OCI-LY7 (cell line): ENCODE results near the gene VEGFC. TPM values are rescaled to one million over a fixed set of nuclear protein-coding genes. Genes with fewer than 3 reads are reported as not detected.

Source experiments
- BruUV-seq: library from RNA; stranded (reverse); fragments of 400-500 nt; replicated peaks from 2 replicates; lab custom pipeline; 2021; lab: Mats Ljungman, UMichigan
- CTCF ChIA-PET: fragments of 300-600 bp; sonication (Branson Sonifier 250); formaldehyde crosslinking; loops from one replicate; lab custom pipeline; 2022; ENCODE audit warnings: antibody characterized with exemption; ENCODE audit not compliant: unreplicated experiment; lab: Charles Lee
- POLR2A ChIA-PET: fragments of 300-600 bp; sonication (Branson Sonifier 250); formaldehyde crosslinking; loops from one replicate; lab custom pipeline; 2022; ENCODE audit warnings: antibody characterized with exemption; lab: Charles Lee
- DNase-seq: peaks from one replicate; pipeline ENCODE4 v3.0.0-alpha.2; 2015; ENCODE audit warnings: low spot score
- H2AFZ ChIP-seq: fragments of 200-600 bp; sonication (generic), shearing (Covaris generic); 2 replicates; pipeline ENCODE4 v1.6.1; 2014; ENCODE audit warnings: mild to moderate bottlenecking, antibody characterized with exemption, low read length, moderate library complexity
- H3K27ac ChIP-seq: fragments of 200-600 bp; sonication (generic); 2 replicates; pipeline ENCODE4 v1.5.1; 2014; ENCODE audit warnings: mixed run types, low read depth, mild to moderate bottlenecking, moderate library complexity, low read length, inconsistent platforms; ENCODE audit not compliant: poor library complexity, severe bottlenecking
- H3K36me3 ChIP-seq: fragments of 200-600 bp; sonication (generic); 2 replicates; pipeline ENCODE4 v1.6.1; 2014; ENCODE audit warnings: mild to moderate bottlenecking, antibody characterized with exemption, low read length, moderate library complexity, mixed read lengths; ENCODE audit not compliant: insufficient read depth
- H3K4me1 ChIP-seq: fragments of 200-600 bp; sonication (generic); 2 replicates; pipeline ENCODE4 v1.5.1; 2014; ENCODE audit warnings: mild to moderate bottlenecking, low read length; ENCODE audit not compliant: insufficient read depth, poor library complexity, severe bottlenecking
- H3K4me2 ChIP-seq: fragments of 200-600 bp; sonication (generic); 2 replicates; pipeline ENCODE4 v1.6.1; 2014; ENCODE audit warnings: mild to moderate bottlenecking, low read length
- H3K4me3 ChIP-seq: fragments of 200-600 bp; sonication (generic); 2 replicates; pipeline ENCODE4 v1.5.1; 2014; ENCODE audit warnings: mild to moderate bottlenecking, low read depth, low read length; ENCODE audit not compliant: poor library complexity, severe bottlenecking
- H3K79me2 ChIP-seq: fragments of 200-600 bp; sonication (generic); 2 replicates; pipeline ENCODE4 v1.6.1; 2016; ENCODE audit warnings: low read depth, mild to moderate bottlenecking, low read length, moderate library complexity, mixed read lengths; ENCODE audit not compliant: insufficient read depth
- H3K9me2 ChIP-seq: fragments of 200-600 bp; sonication (generic); 2 replicates; pipeline ENCODE4 v1.6.1; 2016; ENCODE audit warnings: mild to moderate bottlenecking, low read length, mixed read lengths; ENCODE audit not compliant: insufficient read depth
- H3K9me3 ChIP-seq: fragments of 200-600 bp; sonication (generic); 2 replicates; pipeline ENCODE4 v1.6.1; 2014; ENCODE audit warnings: mild to moderate bottlenecking, mixed run types, low read length, mixed read lengths
- H4K20me1 ChIP-seq: fragments of 200-600 bp; sonication (generic); 2 replicates; pipeline ENCODE4 v1.6.1; 2014; ENCODE audit warnings: mild to moderate bottlenecking, antibody characterized with exemption, low read length, moderate library complexity, mixed read lengths; ENCODE audit not compliant: insufficient read depth
- CTCF ChIP-seq: fragments of 200-600 bp; sonication (generic); conservative IDR thresholded peaks from 2 replicates; pipeline ENCODE4 v1.5.1; 2014; ENCODE audit warnings: mild to moderate bottlenecking, antibody characterized with exemption, low read length, moderate library complexity, mixed read lengths
- EZH2phosphoT487 ChIP-seq: fragments of 200-600 bp; sonication (generic); IDR thresholded peaks from 2 replicates; pipeline ENCODE4 v1.6.1; 2018; ENCODE audit warnings: low read depth, borderline replicate concordance, mild to moderate bottlenecking, mixed run types, antibody characterized with exemption, low read length, moderate library complexity, mixed read lengths
- intact Hi-C: fragments of 100-400 bp; cut with micrococcal nuclease; formaldehyde crosslinking; loops from one replicate; pipeline ENCODE4 v1.10.0; 2022; ENCODE audit not compliant: unreplicated experiment
- total RNA-seq, 2 experiments: library from RNA; depleted of rRNA in 1 of 2; stranded (reverse); fragments of >200 nt in 1 of 2; shearing (Covaris generic) in 1 of 2; gene quantifications; 2 replicates each; pipeline ENCODE4 v1.2.3, GENCODE V29; 2014 to 2022

The VEGFC gene
- total RNA-seq, 2 experiments from 2014 or later = not detected

GRCh38 chr4:176745902-176746301 is 46.8 kb downstream of the VEGFC start:
- H2AFZ ChIP-seq = no peak overlapping the region
- H4K20me1 ChIP-seq = no peaks in the 10 kb centered on the region
- no peaks in the 10 kb centered on the region for H3K9me2 ChIP-seq
- intact Hi-C loops = no loop called here
- no peaks in the 10 kb centered on the region for H3K79me2 ChIP-seq
- no peaks in the 10 kb centered on the region for H3K4me1 ChIP-seq
- TF ChIP-seq CTCF (no peak), EZH2phosphoT487 (no peak)
- no peak overlapping the region for H3K4me3 ChIP-seq
- H3K36me3 ChIP-seq = no peaks in the 10 kb centered on the region
- DNase-seq = no peak
- ChIA-PET CTCF (no interaction called here), POLR2A (no interaction called here)
- H3K4me2 ChIP-seq = no peak overlapping the region
- no TSS peak for BruUV-seq
- no peaks in the 10 kb centered on the region for H3K9me3 ChIP-seq
- no peak overlapping the region for H3K27ac ChIP-seq

GRCh38 chr4:176744091-176744490 is 48.6 kb downstream of the VEGFC start:
- CTCF ChIA-PET = no interaction called here
- POLR2A ChIA-PET = interaction anchor here (1.6 kb wide), 1 partner anchor 14 kb away, joined by 6 read pairs; no protein-coding TSS in a partner anchor
- H2AFZ ChIP-seq = no peak overlapping the region
- H4K20me1 ChIP-seq = no peaks in the 10 kb centered on the region
- no peaks in the 10 kb centered on the region for H3K79me2 ChIP-seq
- DNase-seq = no peak
- intact Hi-C loops = no loop called here
- no peak overlapping the region for H3K4me2 ChIP-seq
- no peak overlapping the region for H3K27ac ChIP-seq
- BruUV-seq = no TSS peak
- no peaks in the 10 kb centered on the region for H3K36me3 ChIP-seq
- H3K9me3 ChIP-seq = no peaks in the 10 kb centered on the region
- H3K4me1 ChIP-seq = no peaks in the 10 kb centered on the region
- TF ChIP-seq CTCF (no peak), EZH2phosphoT487 (no peak)
- no peaks in the 10 kb centered on the region for H3K9me2 ChIP-seq
- no peak overlapping the region for H3K4me3 ChIP-seq

- H3K9me3 ChIP-seq = no peaks in the 10 kb centered on the region
- CTCF ChIA-PET = no interaction called here
- H3K4me3 ChIP-seq = no peak overlapping the region
- no peak overlapping the region for H2AFZ ChIP-seq
- H3K4me1 ChIP-seq = no peaks in the 10 kb centered on the region
- intact Hi-C loops = no loop called here
- H3K79me2 ChIP-seq = no peaks in the 10 kb centered on the region
- no peak for TF ChIP-seq CTCF
- no peak for TF ChIP-seq EZH2phosphoT487
- no peaks in the 10 kb centered on the region for H4K20me1 ChIP-seq
- no peaks in the 10 kb centered on the region for H3K9me2 ChIP-seq
- no peak overlapping the region for H3K4me2 ChIP-seq
- POLR2A ChIA-PET = no interaction called here
- H3K27ac ChIP-seq = no peak overlapping the region
- no peak for DNase-seq
- no TSS peak for BruUV-seq
- H3K36me3 ChIP-seq = no peaks in the 10 kb centered on the region
These were observed 50.5 kb downstream of the VEGFC start for GRCh38 chr4:176742211-176742610.
